Pancreas (tissue), 10 donors: ENCODE measurements around the gene THEMIS2. TPM values are rescaled to one million over a fixed set of nuclear protein-coding genes. Genes with fewer than 3 reads are reported as not detected.

ENCODE experiments used
- ATAC-seq, 4 donors: fragments of 200-7000 bp; cut with Tn5 transposase; one replicate each; pipeline versions ENCODE4 v1.8.0 to v1.9.1; 2020; ENCODE audit warnings: mild to moderate bottlenecking in 4 of 4, moderate library complexity in 4 of 4
- DNase-seq, 6 donors: peaks; one replicate each; pipeline ENCODE4 v3.0.0-alpha.2; 2020
- FAIRE-seq: peaks from 2 replicates; lab custom pipeline; 2012; peaks lifted over from hg19 to GRCh38; lab: Jason Lieb, UNC
- H3K27ac ChIP-seq, 4 donors: fragments of 200-600 bp; sonication (generic); 1 replicate in 3 of 4; 2 replicates in 1 of 4; pipeline versions ENCODE4 v1.5.0 to v1.8.0; 2020
- H3K27me3 ChIP-seq, 4 donors: fragments of 200-600 bp; one replicate each; pipeline ENCODE4 v1.8.0; 2021
- H3K36me3 ChIP-seq, 3 donors: fragments of 200-600 bp; sonication (generic) in 1 of 3; one replicate each; pipeline versions ENCODE4 v1.5.0 to v1.8.0; 2020 to 2021
- H3K4me1 ChIP-seq, 3 donors: fragments of 200-600 bp; one replicate each; pipeline ENCODE4 v1.8.0; 2021
- H3K4me3 ChIP-seq, 4 donors: fragments of 200-600 bp; sonication (generic) in 2 of 4; one replicate each; pipeline versions ENCODE4 v1.5.0 to v1.8.0; 2020 to 2021
- H3K9me3 ChIP-seq, 4 donors: fragments of 200-600 bp; one replicate each; pipeline ENCODE4 v1.8.0; 2021
- WGBS, 2 donors: extraction: QIAGEN DNeasy Blood & Tissue Kit; methylation state at CpG; one replicate each; pipeline ENCODE4 v1.1.7; 2013; 5-methylcytosine and 5-hydroxymethylcytosine counted together
- intact Hi-C, 3 donors: fragments of 100-400 bp; cut with DNase I; formaldehyde crosslinking; loops; one replicate each; pipeline versions ENCODE4 v1.11.1 to v1.14.2; 2022
- polyA plus RNA-seq, 2 donors: library from polyadenylated mRNA; stranded (reverse); fragments of 200-250 nt; gene quantifications; one replicate each; pipeline ENCODE4 v1.2.3, GENCODE V29; 2013
- total RNA-seq, 6 donors: library from RNA; stranded (reverse); fragmentation: NEBNext Ultra II Directional in 4 of 6; extraction: Animal tissue kit (Norgen Biotek cat#: 25700) in 4 of 6; gene quantifications; one replicate each; pipeline versions ENCODE4 v1.2.1 to v1.2.4, GENCODE V29; 2021 to 2023
- TF ChIP-seq, protein P1 (sequence below), 4 donors: fragments of 200-600 bp; sonication (generic) in 3 of 4; IDR thresholded peaks; one replicate each; pipeline versions ENCODE4 v1.5.0 to v1.8.0; 2021; ENCODE audit warnings: antibody characterized with exemption in 4 of 4
- donor health status: healthy with polysubstance abuse.
- donor health status: DM: no; HTN: no; CAD: no; lungs with moderate emphysema.
- donor health status: DM: no; HTN: no; CAD: no.
- donor health status: control.
- donor health status: control.
- donor health status: Bipolar disorder and iron deficiency.
- donor health status: DM: yes; HTN: yes; CAD: no.
- donor health status: DM: no; HTN: no; CAD: no.
- donor health status: DM: no; HTN: no; CAD: no.
- donor health status: DM: yes; HTN: yes; CAD: no.

THEMIS2 gene
- total and polyA plus RNA-seq, 8 donors = 0.98 to 19.1 (median 5.0) TPM

DNA sequence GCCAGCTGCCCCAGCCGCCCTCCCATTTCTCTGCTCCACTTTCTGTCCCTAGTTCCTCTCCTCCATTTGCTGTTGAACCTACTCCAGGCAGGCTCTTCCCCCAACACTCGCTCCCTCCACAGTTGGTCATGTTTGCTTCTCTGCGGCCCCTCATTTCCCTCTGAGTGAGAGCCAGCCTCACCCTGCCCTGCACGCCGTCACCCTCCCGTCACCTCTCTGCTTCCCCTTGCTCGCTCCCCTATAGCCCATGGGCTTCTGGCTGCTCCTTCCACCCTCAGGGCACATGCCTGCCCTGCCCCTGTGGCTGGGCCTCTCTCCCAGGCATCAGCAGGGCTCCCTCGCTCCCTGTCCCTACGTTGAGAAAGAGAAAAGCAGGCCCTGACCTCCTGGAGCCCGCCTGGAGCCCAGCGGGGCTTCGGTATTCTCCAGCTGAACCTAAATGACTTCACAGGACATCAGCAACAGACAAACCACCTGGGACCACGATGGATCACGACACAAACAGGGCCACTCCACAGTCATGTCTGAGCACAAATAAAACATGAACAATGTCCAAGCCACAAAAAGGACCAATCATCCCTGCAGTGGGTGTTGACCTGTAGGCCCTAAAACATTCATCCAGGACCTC, 13.3 kb upstream of the THEMIS2 start:
- ATAC-seq = no peak
- peak in 1 of 6 donors; percentile 47 for DNase-seq
- Histone ChIP-seq H3K4me1 (no peaks in the 10 kb centered on the region), H3K4me3 (no peak overlapping the region), H3K27ac (no peak overlapping the region), H3K36me3 (no peaks in the 10 kb centered on the region), H3K27me3 (no peaks in the 10 kb centered on the region), H3K9me3 (no peaks in the 10 kb centered on the region)
- FAIRE-seq = no peak
- intact Hi-C loops = loop anchor here in 1 of 3 donors (5.0 kb wide), 1 partner anchor 118 kb away; no protein-coding TSS in a partner anchor
- TF ChIP-seq, protein P1, sequence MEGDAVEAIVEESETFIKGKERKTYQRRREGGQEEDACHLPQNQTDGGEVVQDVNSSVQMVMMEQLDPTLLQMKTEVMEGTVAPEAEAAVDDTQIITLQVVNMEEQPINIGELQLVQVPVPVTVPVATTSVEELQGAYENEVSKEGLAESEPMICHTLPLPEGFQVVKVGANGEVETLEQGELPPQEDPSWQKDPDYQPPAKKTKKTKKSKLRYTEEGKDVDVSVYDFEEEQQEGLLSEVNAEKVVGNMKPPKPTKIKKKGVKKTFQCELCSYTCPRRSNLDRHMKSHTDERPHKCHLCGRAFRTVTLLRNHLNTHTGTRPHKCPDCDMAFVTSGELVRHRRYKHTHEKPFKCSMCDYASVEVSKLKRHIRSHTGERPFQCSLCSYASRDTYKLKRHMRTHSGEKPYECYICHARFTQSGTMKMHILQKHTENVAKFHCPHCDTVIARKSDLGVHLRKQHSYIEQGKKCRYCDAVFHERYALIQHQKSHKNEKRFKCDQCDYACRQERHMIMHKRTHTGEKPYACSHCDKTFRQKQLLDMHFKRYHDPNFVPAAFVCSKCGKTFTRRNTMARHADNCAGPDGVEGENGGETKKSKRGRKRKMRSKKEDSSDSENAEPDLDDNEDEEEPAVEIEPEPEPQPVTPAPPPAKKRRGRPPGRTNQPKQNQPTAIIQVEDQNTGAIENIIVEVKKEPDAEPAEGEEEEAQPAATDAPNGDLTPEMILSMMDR (IDR thresholded peaks at IDR 0.05) = no peak
- WGBS, 2 donors = 84 to 86% methylated on average over 14 of the region's 14 CpGs

DNA sequence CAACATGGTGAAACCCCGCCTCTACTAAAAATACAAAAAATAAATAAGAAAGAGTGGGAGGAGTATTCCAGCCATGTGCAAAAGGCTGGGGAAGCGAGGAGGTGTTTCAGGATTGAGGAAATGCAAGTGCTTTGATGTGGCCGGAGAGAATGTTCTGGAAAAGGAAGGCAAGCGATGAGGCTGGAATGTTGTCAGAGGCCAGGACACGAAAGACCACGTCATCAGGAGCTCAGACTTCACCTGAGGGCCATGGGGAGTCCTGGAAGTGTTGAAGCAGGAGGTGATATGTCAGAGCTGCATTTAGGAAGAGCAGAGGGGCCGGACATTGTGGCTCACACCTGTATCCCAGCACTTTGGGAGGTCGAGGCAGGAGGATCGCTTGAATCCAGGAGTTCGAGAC, 10.9 kb upstream of the THEMIS2 start:
- intact Hi-C loops = no loop called here
- H3K4me1 ChIP-seq = no peaks in the 10 kb centered on the region
- H3K27ac ChIP-seq = no peak overlapping the region
- TF ChIP-seq, protein P1 (IDR thresholded peaks at IDR 0.05) = no peak
- WGBS, 2 donors = 80 to 84% methylated on average over 10 of the region's 10 CpGs
- no peak overlapping the region for H3K4me3 ChIP-seq
- DNase-seq (peak in 1 of 6 donors; percentile 5), FAIRE-seq (no peak), ATAC-seq (no peak)
- no peaks in the 10 kb centered on the region for H3K9me3 ChIP-seq
- H3K27me3 ChIP-seq = no peaks in the 10 kb centered on the region
- H3K36me3 ChIP-seq = no peaks in the 10 kb centered on the region

DNA sequence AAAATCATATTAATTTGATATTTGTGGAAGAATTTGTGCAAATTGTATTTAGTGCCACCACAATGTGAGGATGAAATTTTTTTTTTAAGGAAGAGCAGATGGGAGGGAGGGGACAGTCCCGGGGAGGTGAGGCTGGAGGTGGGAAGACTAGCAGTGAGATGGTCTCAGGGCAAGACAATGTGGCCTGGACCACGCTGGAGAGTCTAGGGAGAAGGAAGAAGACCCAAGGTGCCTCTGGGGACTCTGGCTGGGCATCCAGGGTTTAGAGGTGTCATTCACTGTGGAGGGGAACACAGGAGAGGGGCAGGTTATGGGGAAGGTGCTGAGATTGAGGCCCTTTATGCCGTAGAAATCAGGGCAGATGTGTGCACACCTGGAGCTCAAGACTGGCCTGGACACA, 10.3 kb upstream of the THEMIS2 start:
- Histone ChIP-seq H3K27me3 (no peaks in the 10 kb centered on the region), H3K36me3 (no peaks in the 10 kb centered on the region), H3K9me3 (no peaks in the 10 kb centered on the region), H3K4me3 (no peak overlapping the region), H3K4me1 (no peaks in the 10 kb centered on the region), H3K27ac (peak overlapping the region in 1 of 4 donors; percentile 62)
- peak in 2 of 6 donors; percentile 11 to 33 for DNase-seq
- TF ChIP-seq, protein P1 (IDR thresholded peaks at IDR 0.05) = no peak
- WGBS, 2 donors = 66 to 78% methylated on average over 3 of the region's 3 CpGs
- FAIRE-seq = no peak
- no peak for ATAC-seq
- intact Hi-C loops = no loop called here

DNA sequence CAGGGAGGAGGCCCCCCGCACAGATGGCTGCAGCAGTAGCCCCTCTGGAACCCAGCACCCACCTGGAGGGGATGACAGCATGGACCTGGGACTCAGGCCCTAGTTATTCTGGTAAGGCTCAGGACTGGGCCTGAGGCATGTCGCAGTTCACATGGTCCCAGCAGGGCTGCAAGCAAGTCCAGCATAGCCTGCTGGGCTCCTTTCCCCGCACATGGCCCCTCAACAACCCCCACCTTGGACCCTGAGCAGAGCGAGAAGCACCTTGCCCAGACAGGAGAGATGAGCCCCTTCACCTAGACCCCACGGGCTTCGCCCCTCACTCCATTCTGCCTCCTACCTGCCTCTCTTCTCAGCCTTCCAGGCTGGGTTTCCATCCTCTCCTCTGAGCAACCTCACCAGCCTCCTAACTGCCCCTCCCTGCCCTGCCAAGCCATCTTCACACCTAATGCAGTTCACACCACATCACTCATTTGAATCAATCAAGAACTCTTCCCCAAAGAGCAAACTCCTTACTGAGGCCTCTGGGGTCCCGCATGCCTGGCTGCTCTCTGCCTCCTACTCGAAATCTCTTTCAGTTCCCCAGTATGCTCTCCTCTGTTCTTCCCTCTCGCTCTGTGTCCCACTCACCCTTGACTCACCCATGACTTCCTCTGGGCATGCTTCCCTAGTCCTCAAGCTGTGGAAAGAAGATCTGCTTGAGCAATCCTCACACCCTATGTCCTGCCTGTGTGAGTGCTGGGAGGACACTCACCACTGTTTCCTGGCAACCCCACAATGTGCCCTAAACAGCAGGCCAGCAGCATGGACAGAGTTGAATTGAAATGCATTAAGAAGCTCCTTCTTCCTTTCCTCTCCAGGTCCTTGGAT, 9.4 kb upstream of the THEMIS2 start:
- TF ChIP-seq, protein P1 (IDR thresholded peaks at IDR 0.05) = no peak
- DNase-seq (peak in 3 of 6 donors; percentile 25 to 65 (median 51)), FAIRE-seq (no peak), ATAC-seq (peak in 3 of 4 donors; percentile 76 to 83 (median 77))
- intact Hi-C loops = no loop called here
- Histone ChIP-seq H3K4me3 (no peak overlapping the region), H3K27ac (peak overlapping the region in 2 of 4 donors; percentile 28 to 63), H3K9me3 (no peaks in the 10 kb centered on the region), H3K4me1 (no peaks in the 10 kb centered on the region), H3K36me3 (no peaks in the 10 kb centered on the region), H3K27me3 (no peaks in the 10 kb centered on the region)
- WGBS, 2 donors = 76 to 85% methylated on average over 9 of the region's 9 CpGs
